Glutamatergic neuron (in vitro differentiated cells): Measurements from ENCODE around the gene NAA10. TPM values are rescaled to one million over a fixed set of nuclear protein-coding genes. Genes with fewer than 3 reads are reported as not detected.

Experiments used
- DNase-seq: peaks from one replicate; pipeline ENCODE4 v3.0.0; 2022
- H3K27ac Mint-ChIP-seq: one replicate; pipeline ENCODE4 v1.8.0; 2020; ENCODE audit warnings: mild to moderate bottlenecking, mixed read lengths, inconsistent platforms; ENCODE audit not compliant: unreplicated experiment
- H3K27me3 Mint-ChIP-seq: one replicate; pipeline ENCODE4 v1.8.0; 2020; ENCODE audit warnings: mild to moderate bottlenecking, moderate library complexity, mixed read lengths, inconsistent platforms; ENCODE audit not compliant: unreplicated experiment
- H3K36me3 Mint-ChIP-seq: one replicate; pipeline ENCODE4 v1.8.0; 2020; ENCODE audit warnings: mild to moderate bottlenecking, mixed read lengths, inconsistent platforms; ENCODE audit not compliant: unreplicated experiment
- H3K4me1 Mint-ChIP-seq: one replicate; pipeline ENCODE4 v1.8.0; 2020; ENCODE audit warnings: mild to moderate bottlenecking, low read depth, mixed read lengths, inconsistent platforms; ENCODE audit not compliant: unreplicated experiment
- H3K4me3 Mint-ChIP-seq: one replicate; pipeline ENCODE4 v1.8.0; 2020; ENCODE audit warnings: mild to moderate bottlenecking, mixed read lengths, inconsistent platforms; ENCODE audit not compliant: unreplicated experiment
- H3K9me3 Mint-ChIP-seq: one replicate; pipeline ENCODE4 v1.8.0; 2020; ENCODE audit warnings: mild to moderate bottlenecking, moderate library complexity, mixed read lengths, inconsistent platforms; ENCODE audit not compliant: unreplicated experiment
- total RNA-seq: library from RNA; stranded (reverse); fragmentation: NEBNext Ultra II Directional; extraction: Animal tissue kit (Norgen Biotek cat#: 25700); gene quantifications from one replicate; pipeline ENCODE4 v1.2.1, GENCODE V29; 2021; ENCODE audit not compliant: unreplicated experiment
- TF ChIP-seq, protein P1 (sequence below): fragments of 200-600 bp; sonication (generic); IDR thresholded peaks from one replicate; pipeline ENCODE4 v1.5.0; 2021; ENCODE audit not compliant: partially characterized antibody, unreplicated experiment

NAA10 gene
- total RNA-seq, 1 donor from 2014 or later: 129 TPM

DNA sequence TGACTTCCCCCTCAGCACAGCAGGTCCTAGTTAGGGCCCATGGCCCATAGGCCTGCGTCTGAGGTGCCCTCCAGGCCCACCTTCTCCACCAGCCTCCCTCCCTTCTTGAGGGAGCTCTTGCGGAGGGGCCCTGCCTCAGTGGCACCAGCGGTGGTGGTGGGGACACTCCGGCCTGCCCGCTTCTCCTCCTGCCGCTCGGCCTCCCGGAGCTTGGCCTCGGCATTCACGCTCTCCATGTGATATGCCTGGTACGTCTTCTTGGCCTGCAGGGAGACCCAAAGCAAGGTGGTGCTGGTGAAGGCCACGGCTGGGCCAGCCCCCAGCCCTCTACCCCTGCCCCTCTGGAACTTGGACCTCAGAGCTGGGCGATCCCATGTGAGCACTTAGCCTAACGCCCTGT is 14.3 kb downstream of the NAA10 start:
- DNase-seq: no peak
- Mint-ChIP-seq H3K9me3 (peaks cover 4% of the 10 kb centered on the region), H3K27me3 (peaks cover 3% of the 10 kb centered on the region), H3K4me1 (peaks cover 10% of the 10 kb centered on the region), H3K4me3 (no peak overlapping the region), H3K36me3 (no peaks in the 10 kb centered on the region), H3K27ac (no peak overlapping the region)
- TF ChIP-seq, protein P1, sequence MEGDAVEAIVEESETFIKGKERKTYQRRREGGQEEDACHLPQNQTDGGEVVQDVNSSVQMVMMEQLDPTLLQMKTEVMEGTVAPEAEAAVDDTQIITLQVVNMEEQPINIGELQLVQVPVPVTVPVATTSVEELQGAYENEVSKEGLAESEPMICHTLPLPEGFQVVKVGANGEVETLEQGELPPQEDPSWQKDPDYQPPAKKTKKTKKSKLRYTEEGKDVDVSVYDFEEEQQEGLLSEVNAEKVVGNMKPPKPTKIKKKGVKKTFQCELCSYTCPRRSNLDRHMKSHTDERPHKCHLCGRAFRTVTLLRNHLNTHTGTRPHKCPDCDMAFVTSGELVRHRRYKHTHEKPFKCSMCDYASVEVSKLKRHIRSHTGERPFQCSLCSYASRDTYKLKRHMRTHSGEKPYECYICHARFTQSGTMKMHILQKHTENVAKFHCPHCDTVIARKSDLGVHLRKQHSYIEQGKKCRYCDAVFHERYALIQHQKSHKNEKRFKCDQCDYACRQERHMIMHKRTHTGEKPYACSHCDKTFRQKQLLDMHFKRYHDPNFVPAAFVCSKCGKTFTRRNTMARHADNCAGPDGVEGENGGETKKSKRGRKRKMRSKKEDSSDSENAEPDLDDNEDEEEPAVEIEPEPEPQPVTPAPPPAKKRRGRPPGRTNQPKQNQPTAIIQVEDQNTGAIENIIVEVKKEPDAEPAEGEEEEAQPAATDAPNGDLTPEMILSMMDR: no peak

DNA sequence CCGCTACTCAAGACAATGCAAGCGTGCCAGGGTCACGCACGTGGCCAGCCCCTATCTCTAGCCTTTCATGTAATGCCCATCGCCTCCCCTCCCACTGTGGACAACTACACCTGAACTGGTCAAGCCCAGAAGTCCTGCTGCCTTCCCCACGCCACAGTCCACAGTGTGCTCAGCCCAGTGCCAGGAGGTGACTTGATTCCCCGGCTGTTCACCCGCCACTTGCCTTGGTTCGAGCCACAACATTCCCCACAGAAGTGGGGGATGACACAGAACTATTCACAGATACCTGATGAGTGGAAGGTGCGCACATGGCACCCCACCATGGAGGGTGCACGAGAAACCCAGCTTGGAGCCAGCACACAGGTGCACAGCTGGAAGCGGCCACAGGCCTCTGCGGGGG is 15.6 kb downstream of the NAA10 start:
- H3K9me3 Mint-ChIP-seq: peaks cover 4% of the 10 kb centered on the region
- H3K4me1 Mint-ChIP-seq: peaks cover 10% of the 10 kb centered on the region
- no peak overlapping the region for H3K27ac Mint-ChIP-seq
- TF ChIP-seq, protein P1: no peak
- H3K36me3 Mint-ChIP-seq: no peaks in the 10 kb centered on the region
- no peak for DNase-seq
- peaks cover 3% of the 10 kb centered on the region for H3K27me3 Mint-ChIP-seq
- no peak overlapping the region for H3K4me3 Mint-ChIP-seq

DNA sequence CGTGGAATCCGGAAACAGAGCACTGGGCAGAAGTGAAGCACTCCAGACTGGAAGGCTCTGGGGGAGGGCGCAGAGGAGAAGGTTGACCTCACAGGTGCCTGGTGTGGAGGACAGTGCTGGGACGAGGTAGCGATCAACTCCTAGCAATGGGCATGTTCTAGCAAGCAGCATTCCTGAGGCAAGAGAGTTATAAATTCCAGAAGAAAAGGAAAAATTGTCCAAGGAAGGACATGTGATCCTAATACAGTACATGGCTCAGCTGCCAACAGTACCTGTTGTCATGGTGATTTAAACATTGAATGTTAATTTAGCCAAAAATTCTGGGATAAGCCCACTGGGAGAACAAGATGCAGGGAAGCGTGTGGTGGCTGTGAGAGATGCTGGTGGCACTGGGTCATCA is 17.0 kb downstream of the NAA10 start:
- Mint-ChIP-seq H3K27me3 (peaks cover 3% of the 10 kb centered on the region), H3K9me3 (peaks cover 3% of the 10 kb centered on the region), H3K36me3 (no peaks in the 10 kb centered on the region), H3K4me1 (peaks cover 10% of the 10 kb centered on the region), H3K4me3 (no peak overlapping the region), H3K27ac (no peak overlapping the region)
- TF ChIP-seq, protein P1: no peak
- DNase-seq: no peak

DNA sequence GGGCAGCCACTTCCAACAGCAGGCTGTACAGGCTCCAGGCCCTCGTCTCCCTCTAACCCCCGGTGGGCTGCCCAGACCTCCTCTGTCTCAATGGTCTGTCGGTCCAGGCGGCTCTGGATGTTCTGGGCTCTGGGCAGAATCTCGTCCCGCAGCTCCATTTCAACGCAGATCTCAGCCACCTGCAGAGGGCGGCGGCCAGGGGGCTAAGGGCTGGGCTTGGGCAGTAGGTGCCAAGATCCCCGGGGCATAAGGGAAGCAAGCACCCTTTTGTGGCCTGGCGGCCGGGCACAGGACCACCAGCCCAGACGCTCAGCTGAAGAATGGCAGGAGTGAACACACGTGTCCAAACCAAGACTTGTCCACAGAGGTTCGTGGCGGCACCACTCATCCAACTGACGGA is 21.1 kb downstream of the NAA10 start:
- H3K9me3 Mint-ChIP-seq: no peaks in the 10 kb centered on the region
- no peak overlapping the region for H3K27ac Mint-ChIP-seq
- DNase-seq: no peak
- TF ChIP-seq, protein P1: no peak
- H3K4me1 Mint-ChIP-seq: peaks cover 5% of the 10 kb centered on the region
- H3K36me3 Mint-ChIP-seq: no peaks in the 10 kb centered on the region
- H3K4me3 Mint-ChIP-seq: no peak overlapping the region
- H3K27me3 Mint-ChIP-seq: no peaks in the 10 kb centered on the region

DNA sequence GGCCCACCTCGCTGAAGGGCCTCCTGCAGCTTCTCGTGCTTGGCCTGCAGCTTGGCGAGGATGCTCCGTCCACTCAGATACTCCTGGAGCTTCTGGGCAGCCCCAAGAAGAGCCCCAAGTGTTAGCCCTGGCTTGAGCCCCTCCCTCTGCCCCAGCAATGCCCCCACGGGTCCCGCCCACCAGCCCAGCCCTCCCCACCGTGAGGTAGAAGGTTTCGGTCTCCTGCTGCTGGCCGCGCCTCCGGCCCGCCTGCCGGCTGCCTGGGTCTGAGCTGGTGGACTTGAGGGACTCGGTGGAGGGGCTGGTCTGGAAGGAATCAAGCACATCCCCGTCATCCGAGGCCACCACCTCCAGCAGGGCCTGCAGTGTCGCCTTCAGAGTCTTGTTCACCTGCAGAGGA is 21.6 kb downstream of the NAA10 start:
- TF ChIP-seq, protein P1: no peak
- no peaks in the 10 kb centered on the region for H3K36me3 Mint-ChIP-seq
- no peak overlapping the region for H3K27ac Mint-ChIP-seq
- H3K4me3 Mint-ChIP-seq: no peak overlapping the region
- no peaks in the 10 kb centered on the region for H3K9me3 Mint-ChIP-seq
- no peak for DNase-seq
- H3K27me3 Mint-ChIP-seq: no peaks in the 10 kb centered on the region
- peaks cover 5% of the 10 kb centered on the region for H3K4me1 Mint-ChIP-seq
